Stomach (tissue), 4 donors: ENCODE results near the gene SIX2.

Experiments used
- POLR2A ChIP-seq, 4 donors: fragments of 450-650 bp; IDR thresholded peaks; one replicate each; pipeline ENCODE4 v1.6.1; 2016; ENCODE audit warnings: antibody characterized with exemption in 4 of 4, control low read depth in 2 of 4, mild to moderate bottlenecking in 1 of 4, moderate library complexity in 1 of 4
- POLR2AphosphoS5 ChIP-seq, 3 donors: sonication (generic); formaldehyde crosslinking; IDR thresholded peaks; one replicate each; pipeline ENCODE4 v1.6.1; 2016; ENCODE audit warnings: antibody characterized with exemption in 3 of 3
- TF ChIP-seq, protein P1 (sequence below), 7 experiments: fragments of 450-650 bp in 4 of 7; fragments of 200-600 bp in 3 of 7; sonication (generic) in 3 of 7; IDR thresholded peaks; one replicate each; pipeline ENCODE4 v1.5.1; 2016 to 2019; ENCODE audit warnings: antibody characterized with exemption in 7 of 7, control low read depth in 2 of 7, mild to moderate bottlenecking in 1 of 7

DNA sequence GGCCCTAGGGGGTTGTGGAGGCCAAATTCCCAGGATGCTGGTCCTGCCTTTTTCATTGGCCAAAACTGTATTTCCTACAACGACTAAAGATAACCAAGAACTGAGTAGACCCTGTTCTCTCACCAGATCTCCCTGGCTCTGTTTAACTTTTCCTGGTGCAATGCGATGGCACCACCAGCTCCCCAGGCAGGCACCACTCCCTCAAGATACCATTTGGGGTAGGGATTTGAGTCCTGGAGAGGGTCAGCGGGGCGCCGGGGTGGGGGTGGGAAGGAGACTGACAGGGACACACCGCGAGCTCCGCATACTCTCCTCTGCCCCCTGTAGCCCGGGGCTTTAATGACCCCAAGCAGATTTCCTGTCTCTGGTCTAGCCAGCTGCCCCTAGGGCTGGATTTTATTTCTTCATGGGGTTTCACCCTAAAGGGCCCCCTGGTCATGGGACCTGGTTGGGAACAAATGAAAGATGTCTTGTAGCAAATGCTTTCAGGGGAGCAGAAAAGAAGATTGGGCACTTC is 7.3 kb downstream of the SIX2 start:
- no peak for TF ChIP-seq POLR2A (IDR thresholded peaks at IDR 0.05)
- TF ChIP-seq, protein P1, sequence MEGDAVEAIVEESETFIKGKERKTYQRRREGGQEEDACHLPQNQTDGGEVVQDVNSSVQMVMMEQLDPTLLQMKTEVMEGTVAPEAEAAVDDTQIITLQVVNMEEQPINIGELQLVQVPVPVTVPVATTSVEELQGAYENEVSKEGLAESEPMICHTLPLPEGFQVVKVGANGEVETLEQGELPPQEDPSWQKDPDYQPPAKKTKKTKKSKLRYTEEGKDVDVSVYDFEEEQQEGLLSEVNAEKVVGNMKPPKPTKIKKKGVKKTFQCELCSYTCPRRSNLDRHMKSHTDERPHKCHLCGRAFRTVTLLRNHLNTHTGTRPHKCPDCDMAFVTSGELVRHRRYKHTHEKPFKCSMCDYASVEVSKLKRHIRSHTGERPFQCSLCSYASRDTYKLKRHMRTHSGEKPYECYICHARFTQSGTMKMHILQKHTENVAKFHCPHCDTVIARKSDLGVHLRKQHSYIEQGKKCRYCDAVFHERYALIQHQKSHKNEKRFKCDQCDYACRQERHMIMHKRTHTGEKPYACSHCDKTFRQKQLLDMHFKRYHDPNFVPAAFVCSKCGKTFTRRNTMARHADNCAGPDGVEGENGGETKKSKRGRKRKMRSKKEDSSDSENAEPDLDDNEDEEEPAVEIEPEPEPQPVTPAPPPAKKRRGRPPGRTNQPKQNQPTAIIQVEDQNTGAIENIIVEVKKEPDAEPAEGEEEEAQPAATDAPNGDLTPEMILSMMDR (IDR thresholded peaks at IDR 0.05), result no peak
- no peak for TF ChIP-seq POLR2AphosphoS5 (IDR thresholded peaks at IDR 0.05)
